Measurements from ENCODE around the gene PLXNA2. TPM values are rescaled to one million over a fixed set of nuclear protein-coding genes. Genes with fewer than 3 reads are reported as not detected.

PLXNA2 gene
- total RNA-seq, 1 donor from 2014 or later = 0.08 TPM

GRCh38 chr1:208134491-208134890 is 109.7 kb downstream of the PLXNA2 start:
- Mint-ChIP-seq H3K4me1 (ENCODE audit: low read depth) (no peaks in the 10 kb centered on the region), H3K27ac (no peak overlapping the region), H3K27me3 (ENCODE audit: insufficient read depth) (peaks cover 14% of the 10 kb centered on the region), H3K9me3 (no peaks in the 10 kb centered on the region), H3K36me3 (ENCODE audit: low read depth) (no peaks in the 10 kb centered on the region), H3K4me3 (no peak overlapping the region)
- intact Hi-C loops (cut with micrococcal nuclease) = no loop called here
- no peak for DNase-seq (ENCODE audit: low spot score)

GRCh38 chr1:208133355-208133754 is 110.8 kb downstream of the PLXNA2 start:
- no peak for DNase-seq (ENCODE audit: low spot score)
- Mint-ChIP-seq H3K27ac (no peak overlapping the region), H3K4me1 (ENCODE audit: low read depth) (no peaks in the 10 kb centered on the region), H3K4me3 (no peak overlapping the region), H3K9me3 (no peaks in the 10 kb centered on the region), H3K27me3 (ENCODE audit: insufficient read depth) (peaks cover 14% of the 10 kb centered on the region), H3K36me3 (ENCODE audit: low read depth) (no peaks in the 10 kb centered on the region)
- intact Hi-C loops (cut with micrococcal nuclease) = no loop called here

DNA sequence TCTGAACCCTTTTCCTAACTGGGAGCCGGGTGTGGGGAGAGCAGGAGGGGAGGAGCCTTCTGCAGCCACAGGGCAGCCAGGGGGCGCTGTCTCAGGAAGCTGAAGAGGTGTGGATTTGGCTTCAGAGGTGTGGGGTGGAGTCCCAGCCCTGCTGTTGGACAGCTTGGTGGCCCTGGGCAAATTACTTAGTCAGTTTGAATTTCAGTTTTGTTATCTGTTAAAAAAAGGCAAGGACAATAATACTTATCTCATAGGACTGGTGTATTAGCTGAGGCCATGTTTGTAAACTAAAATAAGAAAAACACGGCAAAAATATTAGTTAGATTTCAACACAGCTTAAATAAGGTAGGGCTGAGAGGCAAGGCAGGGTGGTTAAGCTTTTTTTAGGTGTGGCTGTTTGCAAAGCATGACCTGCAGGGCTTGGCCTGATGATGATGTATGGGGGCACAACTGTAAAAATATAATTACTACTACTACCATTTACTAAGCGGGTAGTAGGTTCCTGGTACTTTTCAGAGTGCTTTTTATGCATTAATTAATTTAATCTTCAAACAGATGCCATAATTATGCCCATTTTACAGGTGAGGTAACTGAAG is 111.8 kb downstream of the PLXNA2 start:
- H3K27me3 Mint-ChIP-seq (ENCODE audit: insufficient read depth) = peaks cover 14% of the 10 kb centered on the region
- DNase-seq (ENCODE audit: low spot score) = peak; percentile 22
- intact Hi-C loops (cut with micrococcal nuclease) = loop anchor here (1.0 kb wide), 1 partner anchor 113 kb away; no protein-coding TSS in a partner anchor
- no peaks in the 10 kb centered on the region for H3K9me3 Mint-ChIP-seq
- H3K4me3 Mint-ChIP-seq = no peak overlapping the region
- H3K36me3 Mint-ChIP-seq (ENCODE audit: low read depth) = no peaks in the 10 kb centered on the region
- no peak overlapping the region for H3K27ac Mint-ChIP-seq
- H3K4me1 Mint-ChIP-seq (ENCODE audit: low read depth) = no peaks in the 10 kb centered on the region

DNA sequence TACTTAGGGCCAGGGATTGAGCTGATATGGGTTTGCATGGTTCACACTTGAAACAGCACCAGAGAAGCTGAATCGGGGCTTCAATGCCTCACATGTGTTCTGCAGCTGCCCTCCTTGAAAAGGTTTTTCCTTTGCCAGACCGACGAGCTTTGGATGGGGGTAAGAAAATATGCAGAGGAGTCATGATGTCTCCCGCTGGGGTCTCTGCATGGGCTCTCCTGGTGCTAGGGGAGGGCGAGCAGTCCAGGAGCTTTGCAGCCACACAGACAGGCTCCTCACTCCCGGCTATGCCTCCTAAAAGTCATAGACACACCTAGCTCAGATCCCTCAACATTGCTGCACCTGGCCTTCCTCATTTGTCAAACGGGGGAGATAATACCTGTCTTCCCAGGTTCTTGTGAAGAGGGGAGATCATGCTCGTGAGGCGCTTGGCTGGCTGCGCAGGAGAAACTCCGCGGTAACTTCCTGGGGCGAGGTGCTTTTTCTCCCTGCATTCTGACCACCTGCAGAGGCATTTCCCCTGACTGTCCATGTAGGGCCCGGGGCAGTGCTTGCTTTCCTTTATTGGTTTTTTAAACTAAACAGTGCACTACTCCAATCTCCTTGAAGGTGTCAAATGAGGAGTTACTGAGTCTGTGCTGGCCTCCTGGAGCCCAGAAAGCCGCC is 112.4 kb downstream of the PLXNA2 start:
- DNase-seq (ENCODE audit: low spot score) = no peak
- Mint-ChIP-seq H3K9me3 (no peaks in the 10 kb centered on the region), H3K4me1 (ENCODE audit: low read depth) (no peaks in the 10 kb centered on the region), H3K27ac (no peak overlapping the region), H3K36me3 (ENCODE audit: low read depth) (no peaks in the 10 kb centered on the region), H3K27me3 (ENCODE audit: insufficient read depth) (peaks cover 14% of the 10 kb centered on the region), H3K4me3 (no peak overlapping the region)
- intact Hi-C loops (cut with micrococcal nuclease) = loop anchor here (1.0 kb wide), 1 partner anchor 114 kb away; no protein-coding TSS in a partner anchor

- Mint-ChIP-seq H3K4me1 (ENCODE audit: low read depth) (no peaks in the 10 kb centered on the region), H3K36me3 (ENCODE audit: low read depth) (no peaks in the 10 kb centered on the region), H3K9me3 (no peaks in the 10 kb centered on the region), H3K27ac (no peak overlapping the region), H3K27me3 (ENCODE audit: insufficient read depth) (peaks cover 14% of the 10 kb centered on the region), H3K4me3 (no peak overlapping the region)
- no peak for DNase-seq (ENCODE audit: low spot score)
- intact Hi-C loops (cut with micrococcal nuclease) = no loop called here
Measured at GRCh38 chr1:208129487-208129886, 114.7 kb downstream of the PLXNA2 start.

GRCh38 chr1:208129060-208129459 is 115.1 kb downstream of the PLXNA2 start:
- no peaks in the 10 kb centered on the region for H3K9me3 Mint-ChIP-seq
- H3K4me3 Mint-ChIP-seq = no peak overlapping the region
- H3K4me1 Mint-ChIP-seq (ENCODE audit: low read depth) = no peaks in the 10 kb centered on the region
- H3K27ac Mint-ChIP-seq = no peak overlapping the region
- intact Hi-C loops (cut with micrococcal nuclease) = no loop called here
- DNase-seq (ENCODE audit: low spot score) = no peak
- peaks cover 14% of the 10 kb centered on the region for H3K27me3 Mint-ChIP-seq (ENCODE audit: insufficient read depth)
- H3K36me3 Mint-ChIP-seq (ENCODE audit: low read depth) = no peaks in the 10 kb centered on the region

- no peak overlapping the region for H3K27ac Mint-ChIP-seq
- peaks cover 17% of the 10 kb centered on the region for H3K27me3 Mint-ChIP-seq (ENCODE audit: insufficient read depth)
- DNase-seq (ENCODE audit: low spot score) = no peak
- no peaks in the 10 kb centered on the region for H3K9me3 Mint-ChIP-seq
- no peaks in the 10 kb centered on the region for H3K36me3 Mint-ChIP-seq (ENCODE audit: low read depth)
- H3K4me3 Mint-ChIP-seq = no peak overlapping the region
- H3K4me1 Mint-ChIP-seq (ENCODE audit: low read depth) = no peaks in the 10 kb centered on the region
- intact Hi-C loops (cut with micrococcal nuclease) = no loop called here
Measured at GRCh38 chr1:208127792-208128529, 116.2 kb downstream of the PLXNA2 start.

- no peak overlapping the region for H3K4me3 Mint-ChIP-seq
- H3K4me1 Mint-ChIP-seq (ENCODE audit: low read depth) = no peaks in the 10 kb centered on the region
- H3K27me3 Mint-ChIP-seq (ENCODE audit: insufficient read depth) = peaks cover 14% of the 10 kb centered on the region
- H3K27ac Mint-ChIP-seq = no peak overlapping the region
- no peak for DNase-seq (ENCODE audit: low spot score)
- H3K9me3 Mint-ChIP-seq = no peaks in the 10 kb centered on the region
- H3K36me3 Mint-ChIP-seq (ENCODE audit: low read depth) = no peaks in the 10 kb centered on the region
- intact Hi-C loops (cut with micrococcal nuclease) = no loop called here
Measured at GRCh38 chr1:208127284-208127683, 116.9 kb downstream of the PLXNA2 start.

DNA sequence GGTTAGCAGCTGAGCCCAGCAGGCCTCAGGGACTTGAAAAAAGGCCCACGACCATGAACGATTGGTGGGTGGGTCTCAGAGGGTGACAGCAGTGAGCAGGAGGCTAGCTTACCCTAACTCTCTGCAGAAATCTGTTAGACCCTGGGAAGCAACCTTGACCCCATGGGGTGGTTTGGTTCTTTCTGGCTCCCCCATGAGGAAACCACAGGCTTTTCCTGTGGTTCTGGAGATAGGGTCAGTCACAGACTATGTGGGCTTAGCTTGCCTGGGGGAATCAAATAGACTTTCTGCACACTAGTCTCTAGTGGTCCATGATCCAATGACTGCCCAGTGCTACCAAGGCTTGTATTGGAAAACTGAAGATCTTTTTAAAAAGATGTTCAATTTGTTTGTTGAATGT is 118.1 kb downstream of the PLXNA2 start:
- no peak for DNase-seq (ENCODE audit: low spot score)
- H3K36me3 Mint-ChIP-seq (ENCODE audit: low read depth) = no peaks in the 10 kb centered on the region
- H3K4me3 Mint-ChIP-seq = no peak overlapping the region
- H3K9me3 Mint-ChIP-seq = no peaks in the 10 kb centered on the region
- no peak overlapping the region for H3K27ac Mint-ChIP-seq
- H3K4me1 Mint-ChIP-seq (ENCODE audit: low read depth) = no peaks in the 10 kb centered on the region
- intact Hi-C loops (cut with micrococcal nuclease) = no loop called here
- peaks cover 8% of the 10 kb centered on the region for H3K27me3 Mint-ChIP-seq (ENCODE audit: insufficient read depth)

DNA sequence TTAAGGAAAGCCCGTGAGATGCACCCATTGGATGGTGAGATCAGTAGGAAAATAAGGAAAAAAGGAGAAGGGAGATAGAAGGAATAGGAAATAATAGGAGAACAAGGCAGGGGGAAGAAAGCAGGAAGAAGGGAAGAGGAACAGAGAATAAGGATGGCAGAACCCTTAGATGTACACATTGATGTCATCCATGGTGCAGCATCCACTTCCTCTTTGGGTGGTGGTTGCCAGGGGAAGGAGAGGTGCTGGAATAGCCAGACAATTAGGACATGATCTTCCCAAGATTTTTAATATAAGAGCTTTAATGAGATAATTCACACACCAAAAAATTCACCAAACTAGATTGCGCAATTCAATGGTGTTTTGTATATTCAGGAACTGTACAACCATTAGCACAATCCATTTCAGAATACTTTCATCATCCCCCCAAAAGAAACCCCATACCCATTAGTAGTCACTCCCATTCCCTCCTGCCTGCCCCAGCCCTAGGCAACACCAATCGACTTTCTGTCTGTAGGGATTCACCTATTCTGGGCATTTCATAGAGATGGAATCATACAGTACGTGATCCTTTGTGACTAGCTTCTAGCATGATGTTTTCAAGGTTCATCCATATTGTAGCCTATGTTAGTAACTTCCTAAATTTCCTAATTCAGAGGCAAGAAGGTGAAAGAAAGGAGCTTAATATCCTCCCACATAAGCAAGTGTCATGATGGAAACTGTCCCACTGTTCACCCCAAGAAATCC is 121.4 kb downstream of the PLXNA2 start:
- intact Hi-C loops (cut with micrococcal nuclease) = no loop called here
- Mint-ChIP-seq H3K4me1 (ENCODE audit: low read depth) (no peaks in the 10 kb centered on the region), H3K27ac (no peak overlapping the region), H3K27me3 (ENCODE audit: insufficient read depth) (peaks cover 7% of the 10 kb centered on the region), H3K9me3 (no peaks in the 10 kb centered on the region), H3K4me3 (no peak overlapping the region), H3K36me3 (ENCODE audit: low read depth) (no peaks in the 10 kb centered on the region)
- no peak for DNase-seq (ENCODE audit: low spot score)

DNA sequence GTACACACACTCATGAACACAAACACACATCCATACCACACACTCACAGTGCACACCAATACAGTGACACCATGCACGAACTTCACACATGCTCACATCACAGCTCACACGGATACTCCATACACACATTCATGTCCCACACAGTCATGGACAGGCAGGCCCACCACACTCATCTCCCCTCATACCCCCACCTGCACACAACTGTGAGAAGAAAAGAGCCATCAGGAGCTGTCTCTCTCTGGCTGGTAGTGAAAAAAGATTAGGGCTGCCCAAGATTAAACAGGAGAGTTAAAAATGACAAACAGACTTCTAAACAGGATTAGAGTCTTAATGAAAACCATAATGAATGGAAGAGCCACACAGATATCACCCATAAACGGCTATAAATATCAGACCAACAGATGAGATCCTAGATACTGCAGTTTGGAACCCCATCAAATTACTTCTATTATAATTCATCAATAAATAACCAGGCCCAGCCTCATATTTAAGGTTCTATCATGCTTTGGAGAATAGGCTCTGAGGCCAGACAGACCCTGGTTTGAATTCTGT is 122.3 kb downstream of the PLXNA2 start:
- no peak overlapping the region for H3K4me3 Mint-ChIP-seq
- peaks cover 11% of the 10 kb centered on the region for H3K27me3 Mint-ChIP-seq (ENCODE audit: insufficient read depth)
- H3K4me1 Mint-ChIP-seq (ENCODE audit: low read depth) = no peaks in the 10 kb centered on the region
- no peaks in the 10 kb centered on the region for H3K36me3 Mint-ChIP-seq (ENCODE audit: low read depth)
- H3K9me3 Mint-ChIP-seq = no peaks in the 10 kb centered on the region
- DNase-seq (ENCODE audit: low spot score) = no peak
- no peak overlapping the region for H3K27ac Mint-ChIP-seq
- intact Hi-C loops (cut with micrococcal nuclease) = no loop called here

- no peak for DNase-seq (ENCODE audit: low spot score)
- Mint-ChIP-seq H3K27ac (no peak overlapping the region), H3K4me3 (no peak overlapping the region), H3K36me3 (ENCODE audit: low read depth) (no peaks in the 10 kb centered on the region), H3K27me3 (ENCODE audit: insufficient read depth) (peaks cover 12% of the 10 kb centered on the region), H3K9me3 (no peaks in the 10 kb centered on the region), H3K4me1 (ENCODE audit: low read depth) (no peaks in the 10 kb centered on the region)
- intact Hi-C loops (cut with micrococcal nuclease) = no loop called here
Measured at GRCh38 chr1:208120431-208120790, 123.8 kb downstream of the PLXNA2 start.

Measured in activated T-helper 1 cell treated with anti-CD3 and anti-CD28 coated beads, Interleukin-12 subunit alpha, Interleukin-12 subunit beta, Interleukin-2, Interleukin-4 antibody, amounts not matched to agents 30 ng/mL and 10 ng/mL and 1 ng/mL, durations not matched to agents 14 hours and 24 hours and 36 hours (primary cell).